Ishikawa (cell line): Measurements from ENCODE around the gene REEP3.

Source experiments
- EGR1 ChIP-seq: IDR thresholded peaks from 2 replicates; pipeline ENCODE4 v1.6.1; 2012
- TF ChIP-seq, protein P1 (sequence below): IDR thresholded peaks from 2 replicates; pipeline ENCODE4 v1.6.1; 2012; ENCODE audit warnings: low read depth, mild to moderate bottlenecking

- TF ChIP-seq EGR1 = no peak
- TF ChIP-seq, protein P1, sequence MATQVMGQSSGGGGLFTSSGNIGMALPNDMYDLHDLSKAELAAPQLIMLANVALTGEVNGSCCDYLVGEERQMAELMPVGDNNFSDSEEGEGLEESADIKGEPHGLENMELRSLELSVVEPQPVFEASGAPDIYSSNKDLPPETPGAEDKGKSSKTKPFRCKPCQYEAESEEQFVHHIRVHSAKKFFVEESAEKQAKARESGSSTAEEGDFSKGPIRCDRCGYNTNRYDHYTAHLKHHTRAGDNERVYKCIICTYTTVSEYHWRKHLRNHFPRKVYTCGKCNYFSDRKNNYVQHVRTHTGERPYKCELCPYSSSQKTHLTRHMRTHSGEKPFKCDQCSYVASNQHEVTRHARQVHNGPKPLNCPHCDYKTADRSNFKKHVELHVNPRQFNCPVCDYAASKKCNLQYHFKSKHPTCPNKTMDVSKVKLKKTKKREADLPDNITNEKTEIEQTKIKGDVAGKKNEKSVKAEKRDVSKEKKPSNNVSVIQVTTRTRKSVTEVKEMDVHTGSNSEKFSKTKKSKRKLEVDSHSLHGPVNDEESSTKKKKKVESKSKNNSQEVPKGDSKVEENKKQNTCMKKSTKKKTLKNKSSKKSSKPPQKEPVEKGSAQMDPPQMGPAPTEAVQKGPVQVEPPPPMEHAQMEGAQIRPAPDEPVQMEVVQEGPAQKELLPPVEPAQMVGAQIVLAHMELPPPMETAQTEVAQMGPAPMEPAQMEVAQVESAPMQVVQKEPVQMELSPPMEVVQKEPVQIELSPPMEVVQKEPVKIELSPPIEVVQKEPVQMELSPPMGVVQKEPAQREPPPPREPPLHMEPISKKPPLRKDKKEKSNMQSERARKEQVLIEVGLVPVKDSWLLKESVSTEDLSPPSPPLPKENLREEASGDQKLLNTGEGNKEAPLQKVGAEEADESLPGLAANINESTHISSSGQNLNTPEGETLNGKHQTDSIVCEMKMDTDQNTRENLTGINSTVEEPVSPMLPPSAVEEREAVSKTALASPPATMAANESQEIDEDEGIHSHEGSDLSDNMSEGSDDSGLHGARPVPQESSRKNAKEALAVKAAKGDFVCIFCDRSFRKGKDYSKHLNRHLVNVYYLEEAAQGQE = no peak
These were observed 57.3 kb downstream of the REEP3 start for GRCh38 chr10:63578501-63578900.
